Limb (tissue), 2 donors: ENCODE data around the gene SPRYD4.
A peak's percentile ranks its signal among the peaks of the same experiment; 100 is the strongest.

Experiments used
- DNase-seq, 2 donors: peaks; one replicate each; pipeline ENCODE4 v3.0.0-alpha.2; 2016; ENCODE audit errors: extremely low spot score in 2 of 2

The SPRYD4 gene

DNA sequence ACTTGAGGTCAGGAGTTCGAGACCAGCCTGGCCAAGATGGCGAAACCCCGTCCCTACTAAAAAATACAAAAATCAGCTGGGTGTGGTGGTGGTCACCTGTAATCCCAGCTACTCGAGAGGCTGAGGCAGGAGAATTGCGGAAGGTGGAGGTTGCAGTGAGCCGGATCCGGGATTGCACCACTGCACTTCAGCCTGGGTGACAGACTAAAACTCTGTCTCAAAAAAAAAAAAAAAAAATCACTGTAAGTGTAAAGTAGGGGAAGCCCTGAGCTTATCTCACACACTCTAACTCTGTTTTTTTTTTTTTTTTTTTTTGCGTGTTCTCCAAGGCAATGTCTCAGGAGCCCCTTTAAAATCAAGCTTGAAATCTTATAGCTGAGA, 52.8 kb downstream of the SPRYD4 start:
- DNase-seq: no peak

DNA sequence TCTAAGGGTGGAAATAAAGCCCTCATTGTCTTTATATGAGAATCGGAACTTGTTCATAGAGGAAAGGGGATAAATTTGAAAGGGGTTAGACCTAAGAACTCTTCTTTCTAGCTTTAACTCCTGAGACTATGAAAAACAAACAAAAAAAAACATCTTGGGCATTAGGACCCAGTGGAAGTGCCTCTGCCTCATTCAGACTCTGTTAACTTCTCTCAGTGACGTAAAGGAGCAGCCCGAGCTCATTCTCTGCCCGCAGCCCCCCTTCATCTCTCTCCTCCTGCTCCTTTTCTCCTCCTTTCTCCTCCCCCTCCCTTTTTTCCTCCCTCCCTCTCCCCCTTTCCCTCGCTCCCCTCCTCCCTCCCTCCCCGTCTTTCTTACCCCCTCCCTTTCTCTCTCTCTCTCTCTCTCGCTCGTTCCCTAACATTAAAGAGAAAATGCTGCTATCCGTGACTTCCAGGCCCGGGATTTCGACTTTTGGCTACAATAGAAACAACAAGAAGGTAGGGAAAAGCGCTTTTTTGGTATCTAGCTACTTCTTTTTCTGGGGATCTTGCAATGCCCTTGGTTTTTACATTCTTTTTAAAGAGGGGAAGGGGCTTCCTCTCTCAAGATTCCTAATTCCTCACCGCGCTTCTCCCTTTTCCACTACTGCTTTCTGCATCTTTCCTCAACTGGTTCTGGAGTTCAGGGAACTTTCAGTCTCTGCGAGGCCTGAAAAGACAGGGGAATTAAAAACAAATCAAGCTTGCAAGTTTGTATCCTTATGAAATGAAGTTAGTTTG, 53.4 kb downstream of the SPRYD4 start, which contains the start of gene RBMS2:
Gene RBMS2, plus strand, starts transcription at position 231 of the 782 bp plus-strand sequence. Its CDS starts 204 bp downstream, at position 435.
- peak; percentile 84 to 95 for DNase-seq

- DNase-seq: peak in 1 of 2 donors; percentile 30
Observed at GRCh38 chr12:56522411-56523193, 54.2 kb downstream of the SPRYD4 start.

- DNase-seq: no peak
Observed at GRCh38 chr12:56528846-56529245, 60.5 kb downstream of the SPRYD4 start.
